Skin epidermis (tissue), 12 donors: ENCODE measurements around the gene NCBP2L.
A peak's percentile ranks its signal among the peaks of the same experiment; 100 is the strongest.

Experiments
- H3K27ac ChIP-seq, 21 experiments: fragments of 200-600 bp; sonication (generic) in 11 of 21; one replicate each; pipeline ENCODE4 v1.5.0; 2020; ENCODE audit warnings: mild to moderate bottlenecking in 3 of 21, inconsistent platforms in 2 of 21, moderate library complexity in 2 of 21
- H3K4me3 ChIP-seq, 7 experiments: fragments of 200-600 bp; sonication (generic) in 2 of 7; one replicate each; pipeline ENCODE4 v1.5.0; 2020; ENCODE audit warnings: inconsistent platforms in 2 of 7, mild to moderate bottlenecking in 2 of 7, moderate library complexity in 1 of 7

Gene NCBP2L

DNA sequence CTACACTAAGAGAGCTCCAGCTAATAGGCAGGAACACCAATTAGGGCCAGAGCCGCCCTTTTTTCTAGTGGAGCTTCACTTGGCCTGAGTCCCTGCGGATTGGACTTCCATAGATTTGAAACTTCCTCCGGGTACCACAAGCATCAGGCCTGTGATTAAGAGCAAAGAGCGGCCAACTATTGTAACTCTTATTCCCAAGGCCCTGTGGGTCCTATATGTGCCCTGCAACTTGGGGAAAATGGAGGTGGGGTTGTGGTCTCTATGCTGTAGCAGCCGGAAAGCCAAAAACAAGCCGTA is at the start of gene NCBP2L:
Gene NCBP2L, plus strand, starts transcription at position 198 of the 297 bp plus-strand sequence. CDS start 16,488 bp downstream, outside the sequence.
- Histone ChIP-seq H3K4me3 (peak within 1 kb of the TSS in 5 of 7 experiments; percentile 30 to 53 (median 42)), H3K27ac (peak within 1 kb of the TSS in 9 of 21 experiments; percentile 3 to 81 (median 69))

DNA sequence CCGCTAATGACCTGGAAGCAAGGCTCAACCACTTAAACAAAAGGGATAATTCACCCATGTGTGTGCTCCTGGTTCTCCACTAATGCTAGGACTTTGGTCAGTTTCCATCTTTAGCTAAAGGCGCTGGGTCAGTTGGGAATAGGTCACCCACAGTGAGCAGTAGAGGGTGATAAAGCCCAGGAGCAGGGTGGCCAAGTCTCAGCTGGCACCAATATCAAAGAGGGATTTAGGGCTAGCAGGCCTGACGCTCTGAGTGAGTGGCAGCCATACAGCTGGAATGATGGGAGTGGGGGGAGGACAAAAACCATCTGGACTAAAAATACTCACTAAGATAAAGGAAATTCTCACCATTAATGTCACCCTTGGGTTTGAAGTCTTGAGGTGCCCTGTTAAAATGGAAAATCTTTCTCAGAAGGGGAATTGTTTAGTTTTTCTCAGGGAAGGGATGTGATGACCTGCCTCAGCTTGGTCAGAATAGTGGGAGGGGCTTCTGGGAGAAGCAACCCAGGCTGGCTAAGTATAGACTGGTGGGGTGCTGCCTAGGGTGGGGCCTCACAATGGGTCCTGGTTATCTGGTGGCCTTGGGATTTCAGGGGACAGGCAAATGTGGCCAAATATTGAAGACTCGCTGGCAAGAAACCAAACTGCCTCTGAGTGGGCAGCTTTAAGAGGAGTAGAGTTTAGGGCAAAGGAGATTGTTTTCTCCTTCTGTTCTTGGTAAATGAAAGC is 49.0 kb upstream of the NCBP2L start:
- Histone ChIP-seq H3K4me3 (no peak overlapping the region), H3K27ac (no peak overlapping the region)

DNA sequence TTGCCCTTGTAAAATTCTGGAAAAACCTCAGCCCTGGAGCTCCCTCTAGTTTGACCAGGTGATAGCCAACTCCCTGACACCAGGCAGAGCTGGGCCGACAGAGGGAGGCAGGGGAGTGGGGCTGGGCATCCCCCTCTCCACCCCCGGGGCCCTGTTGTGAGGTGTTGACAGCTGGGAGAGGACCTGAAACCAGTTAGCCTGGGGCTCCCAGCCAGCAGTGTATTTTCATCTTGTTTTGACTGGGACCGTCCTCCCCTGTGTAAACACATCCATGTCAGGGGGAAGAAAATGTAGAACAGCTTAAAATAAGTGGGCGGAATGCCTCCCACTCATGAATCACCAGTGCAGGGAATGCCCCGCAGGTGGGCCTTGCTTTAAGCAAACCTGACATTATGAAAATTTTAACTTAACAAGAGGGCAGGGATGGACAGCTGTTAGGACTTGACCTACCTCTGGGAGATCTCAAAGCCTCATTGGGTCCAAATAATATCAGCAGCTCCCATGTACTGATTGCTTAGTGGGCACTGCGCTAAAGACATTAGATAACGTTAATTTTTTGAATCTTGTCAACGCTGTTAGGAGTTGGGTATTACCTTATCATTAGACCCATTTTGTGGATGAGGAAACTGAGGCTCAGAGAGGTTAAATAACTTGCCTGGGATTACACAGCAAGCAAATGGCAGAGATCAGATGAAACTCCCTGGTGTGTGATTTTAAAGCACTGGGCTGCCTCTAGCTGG is 47.8 kb upstream of the NCBP2L start:
- Histone ChIP-seq H3K27ac (peak overlapping the region in 4 of 21 experiments; percentile 7 to 49 (median 14)), H3K4me3 (no peak overlapping the region)

DNA sequence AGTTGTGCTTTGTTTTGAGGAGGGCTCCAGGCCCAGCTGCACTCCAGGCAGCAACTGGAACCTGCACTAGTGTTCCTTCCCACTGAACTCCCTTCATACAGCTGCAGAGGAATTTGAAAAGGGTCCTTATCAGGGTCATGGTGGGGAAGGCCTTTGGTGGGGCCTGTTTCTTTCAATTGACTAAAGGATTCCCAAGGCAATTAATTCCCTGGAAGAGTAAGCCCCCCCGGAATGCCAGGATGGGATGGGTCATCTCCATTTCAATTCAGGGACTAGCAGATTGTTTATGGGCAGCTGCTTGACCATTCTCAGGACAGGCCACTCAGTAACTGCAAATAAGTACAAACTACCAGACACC is 47.3 kb upstream of the NCBP2L start:
- no peak overlapping the region for H3K4me3 ChIP-seq

DNA sequence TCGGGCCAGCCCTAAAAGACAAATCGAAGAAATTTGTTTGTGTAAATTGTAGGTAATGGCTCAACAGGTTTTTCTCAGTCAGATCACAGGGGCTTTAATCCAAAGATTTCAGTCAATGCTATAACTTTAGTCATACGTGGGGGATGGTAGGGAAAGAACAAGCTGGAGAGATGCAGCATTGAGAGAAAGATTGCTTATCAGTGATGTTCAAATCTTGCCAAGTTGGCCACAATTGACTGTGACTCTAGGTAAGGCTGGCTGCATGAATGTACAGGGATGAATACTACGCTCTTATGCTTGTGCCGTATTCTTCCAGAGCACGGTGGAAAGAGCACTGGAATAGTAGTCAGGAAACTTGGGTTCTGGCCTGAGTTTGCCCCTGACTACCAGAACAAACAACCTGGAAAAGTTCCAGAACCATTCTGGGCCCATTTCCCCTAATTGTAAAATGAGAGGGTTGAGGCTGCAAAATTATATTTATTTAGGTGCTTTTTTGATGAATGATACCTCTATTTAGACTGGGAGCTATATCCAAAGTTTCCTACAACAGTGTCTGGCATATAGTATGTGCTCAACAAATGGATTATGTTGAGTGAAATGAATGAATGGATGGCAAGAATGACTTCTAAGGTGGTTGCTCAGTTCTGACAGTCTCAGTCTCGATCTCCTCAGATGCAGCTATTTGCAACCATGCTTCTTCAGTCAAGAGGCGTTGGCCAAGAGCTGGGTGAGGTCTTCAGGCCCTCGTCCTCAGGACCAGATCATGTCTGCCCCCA is 46.4 kb upstream of the NCBP2L start:
- no peak overlapping the region for H3K4me3 ChIP-seq
- no peak overlapping the region for H3K27ac ChIP-seq

More for the DNA sequence above, 47.3 kb upstream of the NCBP2L start:
- peak overlapping the region in 1 of 21 experiments; percentile 14 for H3K27ac ChIP-seq

DNA sequence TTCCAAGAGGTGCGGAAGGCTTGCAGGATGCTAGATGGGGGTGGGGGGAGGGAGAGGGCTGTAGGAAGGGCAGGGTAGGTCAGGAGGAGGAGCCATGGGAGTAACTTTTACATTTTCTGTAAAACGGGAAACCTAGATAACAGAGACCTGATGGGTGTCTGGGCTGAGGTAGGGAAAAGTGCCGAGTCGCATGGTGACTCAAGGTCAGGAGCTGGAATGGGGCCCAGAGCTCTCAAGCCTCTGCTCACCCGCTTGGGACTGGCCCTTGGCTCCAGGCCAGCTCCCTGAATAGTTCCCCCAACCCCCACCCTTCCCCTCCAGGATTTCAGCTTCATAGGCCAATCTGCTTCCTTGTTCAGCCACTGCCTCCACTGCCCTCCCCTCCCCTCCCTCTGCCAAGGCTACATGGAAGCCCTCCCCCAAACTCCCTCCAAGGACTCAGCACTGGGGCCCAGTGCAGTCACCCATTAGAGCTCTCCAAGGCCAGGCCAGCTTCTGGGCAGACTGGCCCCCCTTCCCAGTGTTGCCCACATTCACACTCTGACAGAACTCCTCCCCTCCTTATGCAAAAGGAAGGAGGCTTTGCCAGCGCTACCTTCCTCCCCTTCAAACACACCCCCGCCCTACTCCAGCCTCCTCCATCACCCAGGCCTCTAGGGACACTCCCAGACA is 45.6 kb upstream of the NCBP2L start:
- peak overlapping the region in 1 of 21 experiments; percentile 17 for H3K27ac ChIP-seq
- no peak overlapping the region for H3K4me3 ChIP-seq

DNA sequence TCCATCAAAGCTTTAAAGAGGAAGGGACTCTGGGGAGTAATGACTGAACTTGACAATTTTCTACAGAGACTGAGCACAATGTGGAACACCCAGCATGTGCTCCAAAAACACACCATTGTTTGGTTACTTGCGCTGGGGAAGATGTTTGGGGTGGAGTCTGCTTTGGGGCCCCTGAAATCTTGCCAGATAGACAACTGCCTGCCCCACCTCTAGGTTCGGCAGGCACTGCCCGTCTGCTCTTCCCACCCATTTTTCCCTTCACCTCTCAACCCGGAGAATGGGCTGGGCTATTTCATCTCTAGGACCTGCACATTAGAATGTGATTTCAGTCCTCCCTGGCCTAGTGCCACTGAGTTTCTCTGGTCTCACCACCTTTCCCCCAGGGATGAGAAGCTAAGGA is 43.8 kb upstream of the NCBP2L start:
- Histone ChIP-seq H3K4me3 (no peak overlapping the region), H3K27ac (peak overlapping the region in 1 of 21 experiments; percentile 16)

DNA sequence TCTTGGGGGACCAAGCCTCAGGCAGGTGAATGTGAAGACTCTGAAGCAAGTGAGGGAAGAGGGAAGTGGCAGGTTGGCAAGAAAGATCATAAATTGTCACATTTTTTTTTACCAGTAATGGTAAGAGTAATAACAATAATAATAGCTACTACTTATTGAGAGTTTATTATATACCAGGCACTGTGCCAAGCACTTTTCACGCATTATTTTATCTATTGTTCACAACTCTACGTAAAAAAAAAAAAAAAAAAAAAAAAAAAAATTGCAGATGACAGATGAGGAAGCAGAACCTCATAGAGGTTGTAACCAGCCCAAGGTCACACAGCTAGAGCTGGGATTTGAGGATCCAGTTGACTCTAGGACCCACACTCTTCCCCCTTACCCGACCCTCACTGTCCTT is 42.9 kb upstream of the NCBP2L start:
- no peak overlapping the region for H3K27ac ChIP-seq
- H3K4me3 ChIP-seq: no peak overlapping the region

DNA sequence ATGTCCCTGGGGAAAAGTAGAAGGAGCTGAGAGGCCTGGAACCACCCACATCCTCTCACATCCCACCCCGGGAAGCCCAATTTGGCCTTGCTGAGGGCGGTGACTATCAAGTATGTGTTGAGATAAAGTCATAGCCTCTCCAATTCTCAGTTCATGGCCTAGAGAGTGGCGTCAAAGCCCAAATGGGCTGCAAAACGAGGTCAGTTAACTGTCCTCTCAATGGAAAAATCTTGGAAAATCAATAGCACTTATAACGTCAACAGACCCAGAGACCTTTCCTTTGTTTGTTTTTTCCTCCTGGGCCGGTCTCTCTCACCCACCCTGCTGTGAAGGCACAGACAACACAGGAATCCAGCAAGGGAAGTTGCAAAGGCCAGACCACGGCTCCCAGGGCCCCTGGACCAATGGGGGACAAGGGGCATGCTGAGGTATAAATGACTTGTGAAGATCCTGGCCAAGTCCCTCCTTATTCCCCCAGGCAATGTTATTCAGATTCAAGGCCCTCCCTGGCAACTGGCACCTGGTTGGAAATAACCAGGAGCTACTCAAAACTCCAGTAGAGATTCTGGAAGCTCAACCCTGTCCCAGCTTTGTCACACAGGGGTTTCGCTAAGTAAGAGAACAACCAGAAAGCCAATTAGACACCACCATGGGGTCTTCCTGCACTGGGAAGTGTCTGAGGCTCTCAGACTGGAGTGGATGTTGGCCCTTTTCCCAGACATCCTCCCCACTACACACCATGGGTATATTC is 40.6 kb upstream of the NCBP2L start:
- H3K4me3 ChIP-seq: no peak overlapping the region
- H3K27ac ChIP-seq: no peak overlapping the region

DNA sequence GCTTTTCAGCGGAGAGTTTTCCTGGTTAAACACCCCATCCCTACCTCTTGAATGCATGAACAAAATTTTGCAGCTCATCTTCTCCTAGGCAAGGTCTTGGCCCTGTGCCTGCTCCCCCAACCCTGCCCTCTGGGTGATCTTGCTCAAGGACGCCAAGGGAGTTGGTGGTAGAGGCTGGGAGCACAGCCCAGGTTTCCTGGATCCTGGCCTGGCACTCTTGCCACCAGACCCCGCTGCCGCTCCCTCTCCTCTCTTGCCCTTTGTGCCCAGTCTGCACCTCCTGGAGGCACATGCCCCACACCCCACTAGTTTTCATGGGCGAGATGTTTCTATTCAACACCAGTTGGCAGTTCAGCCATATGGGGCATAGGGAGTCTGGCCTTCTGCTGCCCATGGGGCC is 39.3 kb upstream of the NCBP2L start:
- no peak overlapping the region for H3K27ac ChIP-seq
- no peak overlapping the region for H3K4me3 ChIP-seq

DNA sequence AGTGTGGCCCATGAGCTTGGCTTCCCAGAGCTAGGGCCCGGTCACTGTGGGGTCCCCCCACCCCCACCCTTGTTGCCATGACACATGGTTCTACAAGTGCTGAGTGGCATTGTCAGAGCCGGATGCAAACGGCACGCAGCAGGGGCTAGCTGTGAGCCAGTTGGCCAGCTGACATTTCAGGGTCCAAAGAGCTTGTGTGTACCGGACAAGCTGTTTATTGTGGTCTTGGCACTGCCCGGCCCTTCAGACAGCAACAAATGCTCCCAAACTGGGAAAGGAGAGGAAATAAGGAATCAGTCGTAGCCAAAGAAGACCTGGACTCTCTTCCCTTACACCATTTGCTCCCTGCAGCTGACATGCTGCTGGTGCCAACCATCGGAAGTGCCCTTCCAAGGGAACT is 38.8 kb upstream of the NCBP2L start:
- no peak overlapping the region for H3K27ac ChIP-seq
- H3K4me3 ChIP-seq: no peak overlapping the region

DNA sequence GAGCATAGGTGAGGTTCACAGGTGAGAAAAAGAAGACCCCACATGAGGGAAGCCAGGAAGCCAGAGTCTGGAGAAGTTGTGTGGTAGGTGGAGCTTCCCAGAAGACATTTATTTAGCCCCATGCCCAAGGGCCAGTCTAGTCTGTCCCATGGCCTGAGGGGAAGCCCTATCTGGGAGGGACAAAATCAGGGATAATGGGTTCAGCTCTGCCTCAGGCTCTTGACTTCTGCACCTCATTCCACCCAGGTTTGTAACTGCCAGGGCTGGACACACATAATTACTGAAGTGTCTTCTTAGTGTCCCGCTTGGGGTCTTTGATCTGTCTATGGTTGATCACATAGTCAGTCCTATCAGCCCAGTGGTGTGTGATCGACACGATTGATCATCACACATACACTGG is 38.0 kb upstream of the NCBP2L start:
- H3K27ac ChIP-seq: no peak overlapping the region
- no peak overlapping the region for H3K4me3 ChIP-seq

DNA sequence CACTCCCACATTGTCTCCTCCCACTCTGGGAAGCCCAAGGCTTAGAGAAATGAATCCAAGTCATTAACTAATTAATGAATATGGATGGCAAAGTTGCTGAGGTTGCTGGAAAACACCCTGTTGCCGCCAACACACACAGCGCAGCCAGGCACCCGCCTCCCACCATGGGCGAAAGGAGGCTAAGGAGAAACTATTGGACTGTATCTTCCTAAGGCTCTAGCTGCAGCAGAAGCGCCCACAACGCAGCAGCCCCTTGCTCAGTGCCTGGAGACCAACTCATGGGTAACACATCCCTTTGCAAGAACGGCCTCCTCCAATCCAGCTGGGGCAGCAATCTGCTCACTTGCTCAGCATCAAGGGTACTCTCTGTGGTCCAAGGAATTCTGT is 36.1 kb upstream of the NCBP2L start:
- H3K4me3 ChIP-seq: no peak overlapping the region

DNA sequence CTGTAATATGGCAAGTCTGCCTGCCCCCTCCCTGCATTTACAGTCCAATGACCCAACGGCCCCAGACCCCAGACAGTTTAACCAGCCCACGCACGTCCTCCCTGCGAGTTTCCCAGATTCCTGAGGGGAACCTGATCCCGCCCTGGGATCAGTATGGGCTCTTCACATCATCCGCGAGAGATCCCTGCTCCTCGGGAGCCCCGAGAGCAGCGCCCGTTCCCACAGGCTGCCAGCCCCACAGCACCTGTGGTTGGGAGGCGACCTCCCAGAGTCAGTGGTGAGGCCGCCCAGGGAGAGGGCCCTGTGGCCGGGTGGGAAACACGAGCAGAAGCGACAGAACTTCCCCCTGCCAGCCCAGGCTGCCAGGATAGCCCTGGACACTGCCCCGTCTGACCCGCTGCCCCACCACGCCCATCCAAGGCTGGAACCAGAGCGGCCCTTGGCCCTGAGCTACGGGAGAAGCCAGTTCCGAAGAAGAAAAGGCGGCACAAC is 34.8 kb upstream of the NCBP2L start:
- Histone ChIP-seq H3K4me3 (no peak overlapping the region), H3K27ac (peak overlapping the region in 19 of 21 experiments; percentile 14 to 89 (median 73))

More for the DNA sequence above, 36.1 kb upstream of the NCBP2L start:
- peak overlapping the region in 18 of 21 experiments; percentile 14 to 89 (median 74) for H3K27ac ChIP-seq

DNA sequence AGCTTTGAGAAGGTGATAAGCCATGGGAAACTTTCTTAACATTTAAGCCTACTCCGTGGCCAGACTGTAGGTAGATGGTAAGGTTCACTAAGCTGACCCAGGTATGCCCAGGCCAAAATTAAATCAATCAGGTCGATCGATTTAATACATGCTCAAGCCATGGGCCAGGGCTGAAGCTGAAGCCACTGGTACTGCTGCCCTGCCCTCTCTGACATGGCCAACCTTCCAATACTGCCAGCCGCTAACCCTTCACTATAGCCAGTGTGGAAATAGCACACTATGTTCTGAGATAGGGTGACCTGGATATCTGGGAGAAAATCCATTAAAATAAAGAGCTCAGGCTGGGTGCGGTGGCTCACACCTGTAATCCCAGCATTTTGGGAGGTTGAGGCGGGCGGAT is 33.5 kb upstream of the NCBP2L start:
- H3K27ac ChIP-seq: no peak overlapping the region
- no peak overlapping the region for H3K4me3 ChIP-seq

DNA sequence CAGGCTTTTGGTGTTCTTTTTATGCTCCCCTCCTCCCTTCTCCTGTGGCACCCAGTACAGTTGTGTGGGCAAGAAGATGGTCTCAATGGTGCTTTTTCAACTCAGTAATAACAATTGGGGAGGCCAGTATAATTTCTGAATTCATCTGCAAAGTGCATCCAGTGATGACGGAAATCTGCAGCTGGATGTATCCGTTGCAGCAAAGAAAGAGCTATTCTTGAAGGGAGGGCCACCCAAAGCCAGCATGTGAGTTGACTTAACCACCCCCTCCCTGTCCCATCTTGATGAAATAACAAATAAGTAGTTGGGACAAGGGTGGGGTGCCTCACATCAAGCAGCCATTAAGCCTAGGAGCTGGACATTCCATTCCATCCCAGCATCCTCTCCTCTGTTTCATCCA is 32.7 kb upstream of the NCBP2L start:
- no peak overlapping the region for H3K27ac ChIP-seq
- H3K4me3 ChIP-seq: no peak overlapping the region

DNA sequence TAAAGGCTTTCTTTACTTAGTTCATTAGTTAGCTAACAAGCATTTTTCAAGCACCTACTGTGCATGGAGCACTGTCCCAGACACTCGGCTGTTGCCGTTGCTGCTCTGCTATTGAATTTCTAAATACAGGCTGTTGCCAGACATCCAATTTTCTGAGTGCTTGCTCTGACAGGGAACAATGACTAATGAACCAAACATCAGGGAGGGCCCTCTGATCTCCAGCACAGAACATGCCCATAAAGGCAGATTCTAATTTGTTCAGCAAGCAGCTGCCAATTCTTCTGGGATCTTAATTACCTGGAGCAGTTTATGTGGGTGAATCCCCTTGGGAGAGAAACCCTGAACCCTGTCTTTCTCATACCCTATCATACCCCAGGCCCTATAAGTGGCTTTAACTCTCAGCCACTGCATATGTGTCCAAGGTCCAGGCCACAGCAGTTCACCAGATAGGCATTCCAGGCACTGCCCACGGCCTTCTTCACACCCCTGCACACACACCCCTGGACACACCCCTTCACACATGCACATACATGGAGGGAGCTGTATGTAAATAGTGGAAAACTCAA is 29.9 kb upstream of the NCBP2L start:
- H3K4me3 ChIP-seq: no peak overlapping the region
- H3K27ac ChIP-seq: peak overlapping the region in 3 of 21 experiments; percentile 18 to 44 (median 37)

DNA sequence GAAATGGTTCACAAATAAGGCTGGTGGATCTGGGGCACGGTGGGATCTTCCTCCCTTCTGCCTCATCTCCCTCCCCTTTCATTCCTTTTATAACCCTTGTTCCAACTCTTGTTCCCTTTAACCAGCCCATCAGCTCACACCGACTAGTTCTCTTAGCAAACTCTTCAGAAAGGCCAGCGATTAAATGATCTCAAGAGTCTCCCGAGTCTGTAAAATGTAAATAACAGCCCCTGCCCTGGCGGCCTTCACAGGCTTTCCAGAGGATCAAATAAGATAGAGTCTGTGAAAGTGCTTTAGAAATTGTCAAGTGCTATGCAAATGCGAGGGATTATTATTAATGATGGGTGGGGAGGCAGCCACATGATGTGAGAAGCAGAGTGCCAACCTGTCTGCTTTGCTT is 29.0 kb upstream of the NCBP2L start:
- H3K27ac ChIP-seq: peak overlapping the region in 1 of 21 experiments; percentile 18
- no peak overlapping the region for H3K4me3 ChIP-seq

DNA sequence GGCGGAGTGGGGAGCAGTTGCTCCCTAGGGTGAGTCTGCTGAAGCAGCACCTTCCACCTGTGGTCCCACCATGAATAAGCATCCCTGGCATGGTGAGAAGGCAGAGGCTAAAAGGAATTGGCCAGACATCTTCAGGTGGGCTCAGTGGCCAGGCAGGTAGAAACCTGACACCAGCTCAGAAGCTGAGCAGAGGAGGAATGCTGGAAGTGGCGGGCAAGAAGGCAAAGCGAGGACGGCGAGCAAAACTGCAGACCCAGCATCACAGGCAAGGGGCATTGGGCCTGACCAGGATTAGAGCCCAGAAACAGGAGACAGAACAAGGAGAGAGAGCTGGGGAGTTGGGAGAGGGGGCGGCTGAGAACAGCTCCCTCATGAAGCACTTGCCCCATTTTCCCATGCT is 27.3 kb upstream of the NCBP2L start:
- no peak overlapping the region for H3K4me3 ChIP-seq
- H3K27ac ChIP-seq: no peak overlapping the region
